K562 (cell line): ENCODE results near the gene FGF23. TPM values are rescaled to one million over a fixed set of nuclear protein-coding genes. Genes with fewer than 3 reads are reported as not detected.

Source experiments
- ADNP ChIP-seq: fragments of 200-800 bp; sonication (Bioruptor generic); IDR thresholded peaks from 2 replicates; pipeline ENCODE4 v1.6.1; 2016; ENCODE audit warnings: missing genetic modification characterization, missing compliant biosample characterization
- ARHGAP35 ChIP-seq: fragments of 450-650 bp; IDR thresholded peaks from 2 replicates; pipeline ENCODE4 v1.6.1; 2018; ENCODE audit not compliant: partially characterized antibody
- BCOR ChIP-seq: fragments of 450-650 bp; IDR thresholded peaks from 2 replicates; pipeline ENCODE4 v1.6.1; 2016
- CBFA2T2 ChIP-seq: fragments of 450-650 bp; conservative IDR thresholded peaks from 2 replicates; pipeline ENCODE4 v1.6.1; 2017; ENCODE audit warnings: mild to moderate bottlenecking
- CEBPB ChIP-seq: fragments of 450-650 bp; IDR thresholded peaks from 2 replicates; pipeline ENCODE4 v1.6.1; 2016; ENCODE audit warnings: missing genetic modification characterization, missing compliant biosample characterization
- E2F6 ChIP-seq, 2 experiments: IDR thresholded peaks; 2 replicates each; pipeline ENCODE4 v1.6.1; 2011; ENCODE audit warnings: borderline replicate concordance in 1 of 2, control low read depth in 1 of 2, low read depth in 1 of 2, low read length in 1 of 2, mild to moderate bottlenecking in 1 of 2, mixed read lengths in 1 of 2, moderate library complexity in 1 of 2; ENCODE audit not compliant: insufficient read depth in 1 of 2, insufficient read length in 1 of 2, poor library complexity in 1 of 2, severe bottlenecking in 1 of 2; ENCODE audit errors: extremely low read depth in 1 of 2
- ETV1 ChIP-seq: fragments of 450-650 bp; conservative IDR thresholded peaks from 2 replicates; pipeline ENCODE4 v1.6.1; 2016; ENCODE audit warnings: missing genetic modification characterization, control low read depth, low read depth, missing compliant biosample characterization
- HDAC1 ChIP-seq, 2 experiments: fragments of 450-650 bp; IDR thresholded peaks; 2 replicates each; pipeline ENCODE4 v1.6.1; 2016 to 2017; ENCODE audit warnings: inconsistent platforms in 1 of 2, mild to moderate bottlenecking in 1 of 2, moderate library complexity in 1 of 2
- ILF3 ChIP-seq: fragments of 450-650 bp; IDR thresholded peaks from 2 replicates; pipeline ENCODE4 v1.6.1; 2018; ENCODE audit warnings: antibody characterized with exemption, mild to moderate bottlenecking, moderate library complexity, borderline replicate concordance
- KDM2B ChIP-seq: fragments of 250-450 bp; sonication (Bioruptor Pico); IDR thresholded peaks from 2 replicates; pipeline ENCODE4 v1.8.0; 2021; ENCODE audit warnings: mild to moderate bottlenecking, moderate library complexity
- MAZ ChIP-seq, 2 experiments: fragments of 450-650 bp in 1 of 2; sonication (generic) in 1 of 2; formaldehyde crosslinking; IDR thresholded peaks in 1 of 2; conservative IDR thresholded peaks in 1 of 2; 2 replicates each; pipeline versions ENCODE4 v1.4.0 to v1.5.0; 2020; ENCODE audit warnings: mild to moderate bottlenecking in 1 of 2, missing genetic modification reagents in 1 of 2
- MCM3 ChIP-seq: fragments of 450-650 bp; IDR thresholded peaks from 2 replicates; pipeline ENCODE4 v1.6.1; 2016
- MED1 ChIP-seq: sonication (generic); formaldehyde crosslinking; IDR thresholded peaks from 2 replicates; pipeline ENCODE4 v1.8.1; 2023; ENCODE audit warnings: missing genetic modification reagents, borderline replicate concordance
- MNT ChIP-seq, 2 experiments: fragments of 450-650 bp; conservative IDR thresholded peaks; 2 replicates each; pipeline ENCODE4 v1.6.1; 2017; ENCODE audit warnings: mild to moderate bottlenecking in 2 of 2, moderate library complexity in 2 of 2
- MTA2 ChIP-seq: fragments of 450-650 bp; IDR thresholded peaks from 2 replicates; pipeline ENCODE4 v1.6.1; 2016; ENCODE audit warnings: low read depth
- PHF21A ChIP-seq: fragments of 450-650 bp; IDR thresholded peaks from 2 replicates; pipeline ENCODE4 v1.6.1; 2017; ENCODE audit warnings: low read depth, borderline replicate concordance
- SMAD4 ChIP-seq: fragments of 250-450 bp; sonication (Bioruptor Pico); conservative IDR thresholded peaks from 2 replicates; pipeline ENCODE4 v1.8.0; 2021; ENCODE audit warnings: inconsistent platforms, mild to moderate bottlenecking, moderate library complexity
- ZNF316 ChIP-seq: fragments of 450-650 bp; IDR thresholded peaks from 2 replicates; pipeline ENCODE4 v1.6.1; 2016
- ZNF589 ChIP-seq: fragments of 200-800 bp; sonication (Bioruptor generic); IDR thresholded peaks from 2 replicates; pipeline ENCODE4 v1.6.1; 2016; ENCODE audit warnings: low read depth, missing genetic modification characterization, missing compliant biosample characterization
- polyA plus RNA-seq, 8 experiments: library from polyadenylated mRNA; depleted of rRNA in 4 of 8; stranded (reverse) in 5 of 8; unstranded in 3 of 8; fragments of >200 nt; fragmentation: Nextera tagmentation in 2 of 8; fragmentation: Illumina TruSeq in 1 of 8; extraction: Ambion mirVana in 2 of 8; extraction: Trizol in 1 of 8; gene quantifications; 2 replicates each; pipeline versions ENCODE4 v1.2.1 to v1.2.3, GENCODE V29; 2011 to 2014; ENCODE audit warnings: inconsistent platforms in 1 of 8, missing spikeins in 1 of 8
- total RNA-seq, 7 experiments: library from RNA; depleted of rRNA in 6 of 7; stranded (reverse); fragments of >200 nt in 6 of 7; fragmentation: Illumina TruSeq in 2 of 7; extraction: Trizol in 2 of 7; gene quantifications; 2 replicates each; pipeline versions ENCODE4 v1.2.1 to v1.2.3, GENCODE V29; 2011 to 2021; ENCODE audit warnings: low replicate concordance in 1 of 7
- TF ChIP-seq, protein P1 (sequence below), 2 experiments: fragments of 200-800 bp in 1 of 2; sonication (Bioruptor generic) in 1 of 2; sonication (generic) in 1 of 2; formaldehyde crosslinking in 1 of 2; IDR thresholded peaks in 1 of 2; conservative IDR thresholded peaks in 1 of 2; 2 replicates each; pipeline versions ENCODE4 v1.5.0 to v1.6.1; 2016 to 2020; ENCODE audit warnings: missing compliant biosample characterization in 1 of 2, missing genetic modification characterization in 1 of 2, missing genetic modification reagents in 1 of 2
- TF ChIP-seq, protein P2 (sequence below): sonication (generic); formaldehyde crosslinking; IDR thresholded peaks from 2 replicates; pipeline ENCODE4 v1.8.0; 2022; ENCODE audit warnings: missing genetic modification reagents, mild to moderate bottlenecking, moderate library complexity, borderline replicate concordance

FGF23 gene
- total and polyA plus RNA-seq, 9 of the 15 experiments (the other 6 are each of a cell fraction or from before 2014, with no cell fraction given): 0.38 TPM; not detected in 8

DNA sequence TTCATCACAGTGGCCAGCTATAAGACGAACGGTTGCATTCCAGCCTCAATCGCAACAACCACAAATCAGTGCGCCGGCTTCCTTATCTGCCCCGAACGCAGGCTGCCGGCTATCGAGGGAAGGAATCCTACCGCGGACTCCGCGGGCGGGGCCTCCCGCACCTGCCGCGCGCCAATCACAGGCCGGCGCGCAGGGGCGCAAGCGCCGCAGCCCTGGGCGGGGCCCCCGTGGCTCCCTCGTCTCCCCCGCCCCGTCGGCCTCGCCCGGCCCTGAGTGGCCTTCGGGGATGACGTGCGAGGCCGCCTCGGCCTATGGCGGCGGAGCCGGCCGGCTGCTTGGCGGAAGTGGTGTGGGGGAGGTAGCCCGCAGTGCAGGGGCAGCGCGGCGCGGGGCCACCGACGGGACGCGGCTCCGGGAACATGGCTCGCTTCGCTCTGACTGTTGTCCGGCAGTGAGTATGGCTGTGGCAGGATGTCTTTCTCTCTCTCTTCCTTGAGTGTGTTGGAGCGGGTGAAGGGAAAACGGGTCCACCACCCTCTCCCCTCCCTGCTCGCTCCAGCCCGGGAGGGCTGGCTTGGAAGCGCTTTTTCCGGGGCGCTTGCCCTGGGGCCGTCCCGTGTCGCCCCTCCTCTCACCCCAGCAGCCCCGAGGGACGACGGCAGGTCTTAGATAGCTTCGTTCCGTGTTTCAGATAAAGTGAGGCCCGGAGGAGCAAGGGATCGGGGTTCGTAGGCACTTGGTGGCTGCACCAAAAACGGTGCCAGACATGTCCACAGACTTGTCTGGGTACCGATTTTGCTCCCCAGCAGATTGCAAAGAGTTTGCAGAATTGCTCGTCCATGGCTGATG, 58.4 kb downstream of the FGF23 start, which contains the start of gene TIGAR (continued):
- 0 out of 2 replicates have a peak, but pooled peaks have one; percentile 32 for TF ChIP-seq KDM2B
- TF ChIP-seq, protein P1, sequence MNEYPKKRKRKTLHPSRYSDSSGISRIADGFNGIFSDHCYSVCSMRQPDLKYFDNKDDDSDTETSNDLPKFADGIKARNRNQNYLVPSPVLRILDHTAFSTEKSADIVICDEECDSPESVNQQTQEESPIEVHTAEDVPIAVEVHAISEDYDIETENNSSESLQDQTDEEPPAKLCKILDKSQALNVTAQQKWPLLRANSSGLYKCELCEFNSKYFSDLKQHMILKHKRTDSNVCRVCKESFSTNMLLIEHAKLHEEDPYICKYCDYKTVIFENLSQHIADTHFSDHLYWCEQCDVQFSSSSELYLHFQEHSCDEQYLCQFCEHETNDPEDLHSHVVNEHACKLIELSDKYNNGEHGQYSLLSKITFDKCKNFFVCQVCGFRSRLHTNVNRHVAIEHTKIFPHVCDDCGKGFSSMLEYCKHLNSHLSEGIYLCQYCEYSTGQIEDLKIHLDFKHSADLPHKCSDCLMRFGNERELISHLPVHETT (CRISPR knock-in tag; conservative IDR thresholded peaks at IDR 0.05 in 1 of 2, IDR thresholded peaks at IDR 0.05 in 1 of 2): peak in 1 of 2 experiments; percentile 50; a peak in 1 of 4 replicates
- TF ChIP-seq CBFA2T2: peak; percentile 73
- no peak for TF ChIP-seq MCM3
- TF ChIP-seq CEBPB (tag): no peak
- TF ChIP-seq ARHGAP35: no peak
- TF ChIP-seq MED1 (CRISPR knock-in tag): no peak
- peak; percentile 94 for TF ChIP-seq PHF21A
- TF ChIP-seq ILF3: no peak
- TF ChIP-seq ZNF316: no peak
- peak; percentile 89 for TF ChIP-seq SMAD4 (CRISPR knock-in tag)
- peak in 1 of 2 experiments; percentile 68; a peak in 1 of 4 replicates for TF ChIP-seq MNT (conservative IDR thresholded peaks at IDR 0.05)
- peak; percentile 56; the same call in 1 of the 2 replicates for TF ChIP-seq ZNF589 (CRISPR knock-in tag)
- TF ChIP-seq HDAC1 (IDR thresholded peaks at IDR 0.05): peak; percentile 69 to 99; a peak in 3 of 4 replicates
- TF ChIP-seq ADNP (tag): no peak
- TF ChIP-seq ETV1: no peak; the same call in 1 of the 2 replicates
- TF ChIP-seq BCOR: peak; percentile 91
- TF ChIP-seq MTA2: no peak
- TF ChIP-seq, protein P2, sequence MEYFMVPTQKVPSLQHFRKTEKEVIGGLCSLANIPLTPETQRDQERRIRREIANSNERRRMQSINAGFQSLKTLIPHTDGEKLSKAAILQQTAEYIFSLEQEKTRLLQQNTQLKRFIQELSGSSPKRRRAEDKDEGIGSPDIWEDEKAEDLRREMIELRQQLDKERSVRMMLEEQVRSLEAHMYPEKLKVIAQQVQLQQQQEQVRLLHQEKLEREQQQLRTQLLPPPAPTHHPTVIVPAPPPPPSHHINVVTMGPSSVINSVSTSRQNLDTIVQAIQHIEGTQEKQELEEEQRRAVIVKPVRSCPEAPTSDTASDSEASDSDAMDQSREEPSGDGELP (CRISPR knock-in tag): peak; percentile 26; the same call in 1 of the 2 replicates
- peak; percentile 79 to 89; a peak in 3 of 4 replicates for TF ChIP-seq MAZ (CRISPR knock-in tag; conservative IDR thresholded peaks at IDR 0.05 in 1 of 2, IDR thresholded peaks at IDR 0.05 in 1 of 2)
- TF ChIP-seq E2F6 (IDR thresholded peaks at IDR 0.05; ENCODE audit: borderline replicate concordance in 1 of 2, extremely low read depth in 1 of 2, insufficient read depth in 1 of 2, insufficient read length in 1 of 2, low read depth in 1 of 2, low read length in 1 of 2, poor library complexity in 1 of 2, severe bottlenecking in 1 of 2): peak; percentile 26 to 60
